ENCODE measurements around the gene CACNA1I.

- TF ChIP-seq POLR2AphosphoS5 (IDR thresholded peaks at IDR 0.05) (no peak), POLR2A (IDR thresholded peaks at IDR 0.05; ENCODE audit: low read depth) (no peak)
Observed at GRCh38 chr22:39600491-39601179, 30.1 kb downstream of the CACNA1I start.

Measured in esophagus muscularis mucosa (tissue), 2 donors.